GM21381 (cell line): ENCODE data around the gene SMARCC2.
"Not testable (repeated sequence)": the region's sequence is repeated elsewhere in the genome, so short reads cannot be mapped to it uniquely, and the experiment has no call there.

ENCODE experiments used
- ATAC-seq: cut with Tn5 transposase; IDR thresholded peaks from one replicate; pipeline ENCODE4 v1.9.1; 2021; ENCODE audit warnings: mild to moderate bottlenecking, moderate library complexity; ENCODE audit not compliant: unreplicated experiment

The SMARCC2 gene

GRCh38 chr12:56165369-56165768, 23.9 kb downstream of the SMARCC2 start:
- ATAC-seq: no peak

GRCh38 chr12:56164345-56164729, 24.9 kb downstream of the SMARCC2 start:
- no peak for ATAC-seq

DNA sequence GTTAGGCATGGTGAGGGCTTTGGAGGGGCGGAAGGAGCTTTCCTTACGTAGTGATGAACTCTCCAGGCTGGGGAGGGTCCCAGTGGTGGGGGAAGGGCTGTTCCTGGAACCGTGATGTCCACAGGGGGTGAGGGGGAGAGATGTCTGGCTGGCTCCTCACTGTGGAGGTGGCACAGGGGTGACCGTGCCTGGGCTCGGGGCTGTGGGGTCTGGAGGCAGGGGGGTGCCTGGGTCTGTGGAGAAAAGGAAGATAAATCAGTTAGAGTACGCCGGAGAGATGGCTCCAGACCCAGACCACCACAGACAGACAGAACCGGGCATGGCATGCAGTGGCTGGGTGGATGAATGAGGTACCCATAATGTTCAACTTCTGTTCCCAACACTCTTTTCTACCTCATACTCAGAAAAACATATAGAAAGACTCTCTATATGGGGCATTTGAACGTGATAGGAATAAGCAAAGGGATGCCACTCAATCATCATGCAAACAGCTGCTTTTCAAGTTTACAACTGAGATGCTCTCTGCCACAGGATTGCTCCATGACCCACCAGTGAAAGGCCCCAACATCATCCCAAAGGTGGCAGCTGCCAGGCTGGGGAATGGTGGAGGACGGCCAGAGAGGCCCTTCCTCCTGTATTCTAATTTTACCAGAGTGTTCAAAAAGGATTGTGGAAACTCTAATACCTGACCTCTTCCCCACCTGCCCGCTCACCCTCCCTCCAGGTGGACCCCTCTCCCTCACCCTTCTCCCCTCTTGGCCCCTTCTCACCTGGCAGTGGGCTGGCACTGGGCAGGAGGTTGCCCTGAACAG, 25.5 kb downstream of the SMARCC2 start:
- no peak for ATAC-seq

DNA sequence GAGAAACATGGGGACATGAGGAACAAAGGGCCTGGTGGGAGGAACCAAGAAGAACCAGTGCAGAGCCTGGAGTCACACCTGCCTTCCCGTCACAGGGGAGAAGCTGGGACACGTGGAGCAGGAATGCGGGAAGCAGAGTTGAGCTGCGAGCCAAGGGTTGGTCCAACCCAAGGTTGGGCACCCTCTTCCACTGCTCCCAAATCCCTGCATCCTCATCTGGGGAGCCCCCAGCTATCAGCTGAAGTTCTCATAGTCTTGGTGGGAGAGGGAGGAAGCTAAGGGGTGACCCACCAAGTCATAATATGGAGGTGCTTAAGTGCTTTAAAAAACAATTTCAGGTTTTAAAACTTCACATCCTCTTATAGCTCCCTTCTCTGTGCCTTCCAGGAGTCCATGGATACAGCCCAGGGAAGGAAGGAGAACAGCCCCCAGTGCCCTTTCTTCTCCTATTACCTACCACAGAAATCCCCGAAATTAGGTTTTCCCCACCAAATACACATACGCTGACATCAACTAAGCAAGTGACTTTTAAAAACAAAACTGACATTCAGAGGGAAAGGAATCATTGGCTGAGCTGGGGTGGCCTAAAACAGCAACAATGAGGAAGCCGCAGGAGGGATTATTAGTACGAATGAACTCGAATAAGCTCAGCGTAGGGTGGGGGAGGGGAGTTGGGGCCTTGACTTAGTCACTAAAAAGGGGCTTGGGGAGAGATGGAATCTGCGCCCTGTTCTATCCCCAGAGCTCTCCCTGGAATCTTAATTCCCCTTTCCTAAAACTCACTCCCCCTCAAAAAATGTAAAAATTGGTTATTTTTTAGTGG, 26.6 kb downstream of the SMARCC2 start:
- no peak for ATAC-seq

GRCh38 chr12:56161690-56162351, 27.5 kb downstream of the SMARCC2 start:
- no peak for ATAC-seq

- no peak for ATAC-seq
Observed at GRCh38 chr12:56160894-56161689, 28.2 kb downstream of the SMARCC2 start.

DNA sequence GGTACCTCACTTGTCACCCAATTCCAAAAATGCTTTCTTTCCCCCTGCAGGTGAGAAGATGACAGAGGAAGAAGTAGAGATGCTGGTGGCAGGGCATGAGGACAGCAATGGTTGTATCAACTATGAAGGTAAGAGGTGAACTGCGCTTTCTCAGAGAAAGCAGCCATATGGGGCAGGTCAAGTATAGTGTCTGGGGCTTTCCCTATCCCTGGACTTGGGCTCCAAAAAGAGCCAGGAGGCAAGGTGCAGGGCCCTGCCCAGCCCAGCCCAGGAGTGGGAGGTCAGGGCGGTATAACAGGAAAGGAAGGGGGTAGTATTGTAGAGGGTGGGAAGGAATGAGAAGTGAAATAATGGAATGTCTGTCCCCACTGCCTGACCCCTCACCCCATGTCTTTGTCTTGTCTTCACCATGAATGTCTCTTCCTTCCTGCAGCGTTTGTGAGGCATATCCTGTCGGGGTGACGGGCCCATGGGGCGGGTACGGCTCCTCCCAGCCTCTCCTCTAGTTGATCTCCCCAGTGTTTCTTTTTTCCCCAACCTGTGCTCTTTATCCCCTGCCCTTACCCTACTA, 29.0 kb downstream of the SMARCC2 start:
- no peak for ATAC-seq

- ATAC-seq: no peak
Observed at GRCh38 chr12:56159482-56160192, 29.6 kb downstream of the SMARCC2 start.

GRCh38 chr12:56158926-56159461, 30.3 kb downstream of the SMARCC2 start:
- no peak for ATAC-seq

DNA sequence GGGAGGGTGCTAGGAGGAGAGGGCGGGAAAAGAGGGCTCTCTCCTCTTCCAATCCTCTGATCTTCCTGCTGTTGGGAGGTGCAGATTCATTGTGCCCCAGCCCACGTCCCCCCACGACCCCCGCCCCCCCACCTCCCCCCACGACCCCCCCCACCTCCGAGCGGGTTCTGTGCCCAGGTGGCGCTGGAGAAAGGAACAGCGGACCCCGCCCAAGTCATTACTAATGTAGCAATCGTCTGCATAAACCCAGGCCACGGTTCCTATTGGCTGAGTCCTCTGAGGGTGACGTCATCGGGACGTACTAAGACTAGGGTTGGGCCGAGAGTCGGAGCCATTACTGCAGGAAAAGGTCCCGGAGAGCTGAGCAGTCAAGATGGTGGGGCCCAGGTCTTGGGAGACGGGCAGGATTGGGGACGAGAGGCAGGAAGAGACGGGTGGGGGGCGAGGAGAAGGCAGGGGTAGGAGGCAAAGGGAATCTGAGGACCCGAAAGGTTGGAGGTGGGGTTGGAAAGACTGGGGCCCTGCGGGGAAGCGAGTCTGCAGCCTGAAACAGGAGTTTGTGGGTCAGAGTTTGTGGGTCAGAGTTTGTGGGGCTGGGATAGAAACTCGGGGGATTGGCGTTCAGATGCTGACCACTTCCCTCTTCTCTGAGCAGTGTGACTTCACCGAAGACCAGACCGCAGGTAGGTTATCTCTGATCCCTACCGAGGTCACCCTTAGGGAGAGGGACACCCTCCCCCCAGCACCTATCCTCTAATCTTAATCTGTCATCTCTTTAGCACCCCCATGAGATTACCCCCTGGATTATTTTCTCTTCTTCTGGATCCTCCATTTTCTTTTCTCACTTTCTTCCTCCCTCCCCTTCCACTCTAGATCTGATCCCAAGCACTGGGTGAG, 31.0 kb downstream of the SMARCC2 start, which contains the start of gene MYL6:
TSS of gene MYL6 (plus strand) at position 331 of the 897 bp plus-strand sequence. CDS start at position 374, 43 bp downstream.
- peak; percentile 72 for ATAC-seq

GRCh38 chr12:56157201-56158028, 31.9 kb downstream of the SMARCC2 start:
- ATAC-seq: peak; percentile 32

DNA sequence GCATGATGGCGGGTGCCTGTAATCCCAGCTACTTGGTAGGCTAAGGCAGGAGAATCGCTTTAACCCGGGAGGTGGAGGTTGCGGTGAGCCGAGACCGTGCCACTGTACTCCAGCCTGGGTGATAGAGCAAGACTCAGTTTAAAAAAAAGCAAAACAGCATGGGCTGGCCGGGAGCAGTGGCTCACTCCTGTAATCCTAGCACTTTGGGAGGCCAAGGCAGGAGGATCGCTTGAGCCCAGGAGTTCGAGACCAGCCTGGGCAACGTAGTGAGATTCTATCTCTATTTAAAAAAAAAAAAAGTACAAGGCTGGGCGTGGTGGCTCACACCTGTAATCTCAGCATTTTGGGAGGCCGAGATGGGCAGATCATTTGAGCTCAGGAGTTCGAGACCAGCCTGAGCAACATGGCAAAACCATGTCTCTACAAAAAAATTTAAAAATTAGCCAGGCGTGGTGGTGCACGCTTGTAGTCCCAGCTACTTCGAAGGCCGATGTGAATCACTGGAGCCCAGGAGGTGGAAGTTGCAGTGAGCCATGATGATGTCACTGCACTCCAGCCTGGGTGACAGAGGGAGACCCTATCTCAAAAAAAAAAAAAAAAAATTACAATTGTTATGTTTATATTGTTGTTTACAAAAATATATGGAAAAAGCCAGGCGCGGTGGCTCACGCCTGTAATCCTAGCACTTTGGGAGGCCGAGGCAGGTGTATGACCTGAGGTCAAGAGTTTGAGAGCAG, 32.7 kb downstream of the SMARCC2 start:
- not testable (repeated sequence) for ATAC-seq

DNA sequence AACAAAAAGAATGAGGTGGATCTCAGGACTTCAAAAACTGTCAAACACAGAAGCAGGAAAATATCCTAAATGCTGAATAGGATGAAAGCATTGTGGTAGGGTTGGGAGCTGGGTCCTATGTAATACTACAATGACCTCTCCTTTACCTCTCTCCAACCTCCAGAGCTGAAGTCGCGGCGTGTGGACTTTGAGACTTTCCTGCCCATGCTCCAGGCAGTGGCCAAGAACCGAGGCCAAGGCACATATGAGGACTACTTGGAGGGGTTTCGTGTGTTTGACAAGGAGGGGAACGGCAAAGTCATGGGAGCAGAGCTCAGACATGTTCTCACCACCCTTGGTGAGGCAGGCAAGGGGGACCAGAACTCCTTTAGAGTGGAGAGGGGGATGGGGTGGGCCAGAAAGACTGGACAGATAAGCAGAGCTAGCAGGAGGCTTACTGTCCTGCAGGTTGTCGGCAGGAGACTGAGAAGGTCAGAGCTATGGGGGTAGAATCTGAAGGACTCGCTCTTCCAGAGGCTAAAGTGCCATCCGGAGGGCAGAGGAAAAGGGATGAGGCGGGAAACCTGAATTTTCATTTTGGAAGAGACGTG, 33.9 kb downstream of the SMARCC2 start:
- ATAC-seq: no peak

DNA sequence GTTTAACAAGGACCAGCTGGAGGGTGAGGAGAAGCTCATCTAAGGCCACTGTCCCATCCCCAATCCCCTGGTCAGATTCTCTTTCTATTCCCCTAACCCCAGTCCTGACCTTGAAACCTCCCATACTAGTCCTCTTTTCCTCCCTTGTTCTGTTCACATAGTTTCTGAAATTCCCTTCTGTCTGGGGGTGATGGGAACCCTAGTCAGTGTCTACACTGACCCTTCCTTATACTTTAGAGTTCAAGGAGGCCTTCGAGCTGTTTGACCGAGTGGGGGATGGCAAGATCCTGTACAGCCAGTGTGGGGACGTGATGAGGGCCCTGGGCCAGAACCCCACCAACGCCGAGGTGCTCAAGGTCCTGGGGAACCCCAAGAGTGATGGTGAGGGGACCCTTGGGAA, 34.5 kb downstream of the SMARCC2 start:
- ATAC-seq: no peak

- no peak for ATAC-seq
Observed at GRCh38 chr12:56154246-56154771, 35.0 kb downstream of the SMARCC2 start.

- ATAC-seq: no peak
Observed at GRCh38 chr12:56153678-56154065, 35.6 kb downstream of the SMARCC2 start.
